Neural progenitor cell (in vitro differentiated cells): ENCODE data around the gene DIP2A.

ENCODE experiments used
- EZH2phosphoT487 ChIP-seq: fragments of 200-600 bp; sonication (generic); IDR thresholded peaks from 2 replicates; pipeline ENCODE4 v1.6.1; 2017; ENCODE audit warnings: antibody characterized with exemption
- TF ChIP-seq, protein P1 (sequence below): fragments of 200-600 bp; sonication (generic); IDR thresholded peaks from 2 replicates; pipeline ENCODE4 v1.5.1; 2017; ENCODE audit warnings: antibody characterized with exemption, mild to moderate bottlenecking

- TF ChIP-seq, protein P1, sequence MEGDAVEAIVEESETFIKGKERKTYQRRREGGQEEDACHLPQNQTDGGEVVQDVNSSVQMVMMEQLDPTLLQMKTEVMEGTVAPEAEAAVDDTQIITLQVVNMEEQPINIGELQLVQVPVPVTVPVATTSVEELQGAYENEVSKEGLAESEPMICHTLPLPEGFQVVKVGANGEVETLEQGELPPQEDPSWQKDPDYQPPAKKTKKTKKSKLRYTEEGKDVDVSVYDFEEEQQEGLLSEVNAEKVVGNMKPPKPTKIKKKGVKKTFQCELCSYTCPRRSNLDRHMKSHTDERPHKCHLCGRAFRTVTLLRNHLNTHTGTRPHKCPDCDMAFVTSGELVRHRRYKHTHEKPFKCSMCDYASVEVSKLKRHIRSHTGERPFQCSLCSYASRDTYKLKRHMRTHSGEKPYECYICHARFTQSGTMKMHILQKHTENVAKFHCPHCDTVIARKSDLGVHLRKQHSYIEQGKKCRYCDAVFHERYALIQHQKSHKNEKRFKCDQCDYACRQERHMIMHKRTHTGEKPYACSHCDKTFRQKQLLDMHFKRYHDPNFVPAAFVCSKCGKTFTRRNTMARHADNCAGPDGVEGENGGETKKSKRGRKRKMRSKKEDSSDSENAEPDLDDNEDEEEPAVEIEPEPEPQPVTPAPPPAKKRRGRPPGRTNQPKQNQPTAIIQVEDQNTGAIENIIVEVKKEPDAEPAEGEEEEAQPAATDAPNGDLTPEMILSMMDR = no peak
- no peak for TF ChIP-seq EZH2phosphoT487
Observed at GRCh38 chr21:46570119-46570518, 111.4 kb downstream of the DIP2A start.
